HFFc6 (cell line): ENCODE measurements around the gene TRAF7. TPM values are rescaled to one million over a fixed set of nuclear protein-coding genes. Genes with fewer than 3 reads are reported as not detected.

Source experiments
- DNase-seq: peaks from one replicate; pipeline ENCODE4 v3.0.0-alpha.2; 2018
- H3K27ac Mint-ChIP-seq: 2 replicates; pipeline ENCODE4 v1.8.0; 2020; ENCODE audit warnings: mild to moderate bottlenecking, mixed read lengths
- H3K27me3 Mint-ChIP-seq: 2 replicates; pipeline ENCODE4 v1.8.0; 2021; ENCODE audit warnings: mild to moderate bottlenecking, moderate library complexity, mixed read lengths; ENCODE audit not compliant: insufficient read depth
- H3K36me3 Mint-ChIP-seq: 2 replicates; pipeline ENCODE4 v1.8.0; 2021; ENCODE audit warnings: low read depth, mixed read lengths
- H3K4me1 Mint-ChIP-seq: 2 replicates; pipeline ENCODE4 v1.8.0; 2020; ENCODE audit warnings: low read depth, mixed read lengths
- H3K4me3 Mint-ChIP-seq: 2 replicates; pipeline ENCODE4 v1.8.0; 2020; ENCODE audit warnings: mild to moderate bottlenecking, moderate library complexity, mixed read lengths
- H3K9me3 Mint-ChIP-seq: 2 replicates; pipeline ENCODE4 v1.8.0; 2020; ENCODE audit warnings: mild to moderate bottlenecking, mixed read lengths
- CTCF ChIP-seq: fragments of 200-600 bp; sonication (generic); IDR thresholded peaks from 2 replicates; pipeline ENCODE4 v1.5.0; 2021; ENCODE audit warnings: antibody characterized with exemption, mild to moderate bottlenecking
- total RNA-seq, 6 experiments: library from RNA; stranded (reverse); fragmentation: NEBNext Ultra II Directional; extraction: Animal tissue kit (Norgen Biotek cat#: 25700); gene quantifications; 2 replicates in 1 of 6; 3 replicates in 5 of 6; pipeline ENCODE4 v1.2.3, GENCODE V29; 2021

The TRAF7 gene
- total RNA-seq, 6 experiments from 2014 or later: 81.4 to 88.3 (median 85.3) TPM

- DNase-seq: no peak
- H3K4me1 Mint-ChIP-seq: no peaks in the 10 kb centered on the region
- H3K27me3 Mint-ChIP-seq: no peaks in the 10 kb centered on the region; the same call in none of the 2 replicates
- no peaks in the 10 kb centered on the region for H3K9me3 Mint-ChIP-seq
- no peak for TF ChIP-seq CTCF
- peaks cover 19% of the 10 kb centered on the region for H3K36me3 Mint-ChIP-seq
- no peak overlapping the region for H3K4me3 Mint-ChIP-seq
- H3K27ac Mint-ChIP-seq: no peak overlapping the region
These were observed 24.0 kb downstream of the TRAF7 start for GRCh38 chr16:2179576-2179975.

DNA sequence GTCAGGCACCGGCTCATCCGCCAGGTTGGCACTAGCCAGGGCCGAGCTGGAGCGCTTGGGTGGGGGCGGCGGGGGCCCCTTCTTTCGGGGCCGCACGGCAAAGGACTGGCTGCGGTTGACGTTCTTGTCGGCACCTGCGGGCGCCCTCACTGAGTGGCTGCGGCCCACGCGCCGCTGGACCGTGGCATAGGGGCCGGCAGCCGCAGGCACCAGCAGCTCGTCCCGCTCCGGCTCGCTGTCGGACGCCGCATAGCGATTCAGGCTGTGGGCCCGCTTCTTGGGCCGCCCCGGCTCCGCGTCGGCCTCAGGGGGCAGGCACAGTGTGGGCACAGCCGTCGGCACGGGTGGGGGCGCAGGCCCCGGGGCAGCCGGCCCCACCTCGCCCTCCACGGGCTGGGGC lies 24.9 kb downstream of the TRAF7 start:
- H3K4me1 Mint-ChIP-seq: no peaks in the 10 kb centered on the region
- no peak overlapping the region for H3K4me3 Mint-ChIP-seq
- H3K36me3 Mint-ChIP-seq: peaks cover 19% of the 10 kb centered on the region
- no peaks in the 10 kb centered on the region; the same call in none of the 2 replicates for H3K27me3 Mint-ChIP-seq
- DNase-seq: no peak
- no peaks in the 10 kb centered on the region for H3K9me3 Mint-ChIP-seq
- TF ChIP-seq CTCF: no peak
- no peak overlapping the region for H3K27ac Mint-ChIP-seq

- no peaks in the 10 kb centered on the region for H3K4me1 Mint-ChIP-seq
- no peak overlapping the region for H3K4me3 Mint-ChIP-seq
- peaks cover 14% of the 10 kb centered on the region for H3K36me3 Mint-ChIP-seq
- peaks cover 2% of the 10 kb centered on the region for H3K27me3 Mint-ChIP-seq
- no peaks in the 10 kb centered on the region for H3K9me3 Mint-ChIP-seq
- DNase-seq: no peak
- TF ChIP-seq CTCF: no peak
- H3K27ac Mint-ChIP-seq: no peak overlapping the region
These were observed 25.7 kb downstream of the TRAF7 start for GRCh38 chr16:2180962-2181923.

DNA sequence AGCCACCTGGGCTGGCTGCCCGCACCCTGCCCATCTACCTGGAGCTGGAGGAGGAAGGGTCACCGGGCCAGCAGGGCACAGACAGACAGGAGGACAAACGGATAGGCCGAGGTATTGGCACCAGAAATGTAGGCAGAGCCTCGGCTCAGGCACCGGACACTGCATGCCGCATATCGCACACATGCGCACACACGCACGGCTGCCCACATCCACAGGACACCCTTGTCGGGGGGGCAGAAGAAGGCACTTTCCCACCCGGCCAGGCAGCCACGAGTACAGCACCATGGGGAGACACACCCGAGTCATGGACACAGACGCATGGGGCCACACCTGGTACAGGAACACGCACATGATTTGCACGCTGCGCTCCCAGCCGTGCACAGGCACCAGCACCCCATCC lies 26.4 kb downstream of the TRAF7 start:
- peaks cover 4% of the 10 kb centered on the region for H3K27me3 Mint-ChIP-seq
- H3K36me3 Mint-ChIP-seq: peaks cover 14% of the 10 kb centered on the region
- H3K4me3 Mint-ChIP-seq: no peak overlapping the region
- H3K9me3 Mint-ChIP-seq: no peaks in the 10 kb centered on the region
- H3K4me1 Mint-ChIP-seq: no peaks in the 10 kb centered on the region
- TF ChIP-seq CTCF: no peak
- no peak for DNase-seq
- no peak overlapping the region for H3K27ac Mint-ChIP-seq

DNA sequence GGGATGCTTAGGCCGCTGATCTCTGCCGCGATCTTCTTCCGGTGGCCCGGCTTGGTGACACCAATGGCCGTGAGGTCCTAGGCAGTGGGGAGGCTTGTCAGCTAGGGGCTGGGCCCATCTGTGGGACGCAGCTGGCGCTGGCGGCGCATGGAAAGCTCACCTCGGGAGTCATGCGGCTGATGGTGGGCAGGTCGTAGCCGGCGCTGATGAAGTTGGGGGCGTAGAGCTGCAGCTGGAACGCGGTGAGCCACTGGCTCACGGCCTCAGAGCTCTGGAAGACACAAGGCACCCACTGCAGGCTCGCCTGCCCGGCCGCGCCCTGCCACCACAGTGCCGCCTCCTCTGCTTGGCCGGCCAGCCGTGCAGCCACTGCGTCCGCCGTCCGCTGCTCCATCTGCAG lies 28.1 kb downstream of the TRAF7 start:
- Mint-ChIP-seq H3K4me1 (no peaks in the 10 kb centered on the region), H3K9me3 (no peaks in the 10 kb centered on the region), H3K27me3 (peaks cover 4% of the 10 kb centered on the region), H3K4me3 (no peak overlapping the region), H3K36me3 (peaks cover 10% of the 10 kb centered on the region), H3K27ac (no peak overlapping the region)
- DNase-seq: no peak
- TF ChIP-seq CTCF: no peak
